K562 (cell line): ENCODE data around the gene VSIG10. TPM values are rescaled to one million over a fixed set of nuclear protein-coding genes. Genes with fewer than 3 reads are reported as not detected.
A peak's percentile ranks its signal among the peaks of the same experiment; 100 is the strongest.

Experiments used
- ATF7 ChIP-seq: fragments of 450-650 bp; IDR thresholded peaks from 2 replicates; pipeline ENCODE4 v1.7.1; 2014; ENCODE audit warnings: mild to moderate bottlenecking, moderate library complexity
- BHLHE40 ChIP-seq: IDR thresholded peaks from 2 replicates; pipeline ENCODE4 v1.6.1; 2011; ENCODE audit warnings: low read length, improper control_type of control experiment
- BRD9 ChIP-seq: fragments of 450-650 bp; IDR thresholded peaks from 2 replicates; pipeline ENCODE4 v1.6.1; 2018; ENCODE audit warnings: low read depth; ENCODE audit not compliant: partially characterized antibody
- CBX3 ChIP-seq, 2 experiments: IDR thresholded peaks; 1 replicate in 1 of 2; 2 replicates in 1 of 2; pipeline ENCODE4 v1.6.1; 2012; ENCODE audit warnings: inconsistent platforms in 2 of 2, low read length in 2 of 2, borderline replicate concordance in 1 of 2, control low read depth in 1 of 2
- CREB1 ChIP-seq, 2 experiments: sonication (generic) in 1 of 2; formaldehyde crosslinking in 1 of 2; IDR thresholded peaks; 2 replicates each; pipeline versions ENCODE4 v1.6.1 to v1.8.0; 2012 to 2022; ENCODE audit warnings: inconsistent platforms in 1 of 2, mild to moderate bottlenecking in 1 of 2, missing genetic modification reagents in 1 of 2, moderate library complexity in 1 of 2
- EP300 ChIP-seq: IDR thresholded peaks from 2 replicates; pipeline ENCODE4 v1.6.1; 2012; ENCODE audit warnings: low read length, improper control_type of control experiment
- ERF ChIP-seq: fragments of 450-650 bp; formaldehyde crosslinking; IDR thresholded peaks from 2 replicates; pipeline ENCODE4 v1.4.0; 2020; ENCODE audit warnings: mild to moderate bottlenecking, mixed read lengths
- GATAD2B ChIP-seq: fragments of 450-650 bp; IDR thresholded peaks from 2 replicates; pipeline ENCODE4 v1.6.1; 2017; ENCODE audit warnings: mild to moderate bottlenecking, borderline replicate concordance
- KLF1 ChIP-seq: fragments of 450-650 bp; IDR thresholded peaks from 2 replicates; pipeline ENCODE4 v1.6.1; 2016; ENCODE audit warnings: missing genetic modification characterization, missing compliant biosample characterization
- MIER1 ChIP-seq: fragments of 450-650 bp; IDR thresholded peaks from 2 replicates; pipeline ENCODE4 v1.6.1; 2016; ENCODE audit warnings: antibody characterized with exemption, mild to moderate bottlenecking, low read depth
- PKNOX1 ChIP-seq: fragments of 450-650 bp; IDR thresholded peaks from 2 replicates; pipeline ENCODE4 v1.6.1; 2016
- POLR2A ChIP-seq: fragments of 450-650 bp; conservative IDR thresholded peaks from 2 replicates; pipeline ENCODE4 v1.6.1; 2016
- SAFB ChIP-seq: fragments of 200-400 bp; formaldehyde crosslinking; IDR thresholded peaks from 2 replicates; pipeline ENCODE4 v1.6.1; 2017; ENCODE audit warnings: low read depth, low read length, borderline replicate concordance
- STAT5A ChIP-seq: IDR thresholded peaks from 2 replicates; pipeline ENCODE4 v1.6.1; 2012; ENCODE audit warnings: low read length, inconsistent platforms, borderline replicate concordance
- TBP ChIP-seq: optimal IDR thresholded peaks from 2 replicates; pipeline ENCODE3; 2011; ENCODE audit warnings: low read depth, low read length, improper control_type of control experiment
- TCF3 ChIP-seq: sonication (generic); formaldehyde crosslinking; IDR thresholded peaks from 2 replicates; pipeline ENCODE4 v1.4.0; 2020; ENCODE audit warnings: mild to moderate bottlenecking, missing genetic modification reagents
- USF1 ChIP-seq: sonication (generic); formaldehyde crosslinking; IDR thresholded peaks from 2 replicates; pipeline ENCODE4 v1.9.0; 2022; ENCODE audit warnings: mild to moderate bottlenecking, missing genetic modification reagents
- XRCC3 ChIP-seq: fragments of 450-650 bp; IDR thresholded peaks from 2 replicates; pipeline ENCODE4 v1.6.1; 2017; ENCODE audit warnings: mild to moderate bottlenecking, moderate library complexity
- ZC3H4 ChIP-seq: sonication (generic); formaldehyde crosslinking; IDR thresholded peaks from 2 replicates; pipeline ENCODE4 v1.9.0; 2021; ENCODE audit warnings: missing genetic modification reagents, borderline replicate concordance
- ZKSCAN1 ChIP-seq: fragments of 150-350 bp; IDR thresholded peaks from 2 replicates; pipeline ENCODE4 v1.6.1; 2016; ENCODE audit warnings: low read depth, low read length
- ZNF212 ChIP-seq: fragments of 450-650 bp; formaldehyde crosslinking; IDR thresholded peaks from 2 replicates; pipeline ENCODE4 v1.4.0; 2020; ENCODE audit warnings: mild to moderate bottlenecking
- ZNF263 ChIP-seq: sonication (generic); formaldehyde crosslinking; IDR thresholded peaks from 2 replicates; pipeline ENCODE4 v1.8.0; 2022; ENCODE audit warnings: mild to moderate bottlenecking, missing genetic modification reagents, borderline replicate concordance
- ZNF699 ChIP-seq: fragments of 250-450 bp; sonication (Bioruptor Pico); IDR thresholded peaks from 2 replicates; pipeline ENCODE4 v1.8.0; 2021; ENCODE audit warnings: mild to moderate bottlenecking, moderate library complexity; ENCODE audit not compliant: insufficient replicate concordance
- ZNF778 ChIP-seq: fragments of 450-650 bp; formaldehyde crosslinking; IDR thresholded peaks from 2 replicates; pipeline ENCODE4 v1.4.0; 2020; ENCODE audit warnings: mild to moderate bottlenecking, moderate library complexity
- polyA plus RNA-seq, 8 experiments: library from polyadenylated mRNA; depleted of rRNA in 4 of 8; stranded (reverse) in 5 of 8; unstranded in 3 of 8; fragments of >200 nt; fragmentation: Nextera tagmentation in 2 of 8; fragmentation: Illumina TruSeq in 1 of 8; extraction: Ambion mirVana in 2 of 8; extraction: Trizol in 1 of 8; gene quantifications; 2 replicates each; pipeline versions ENCODE4 v1.2.1 to v1.2.3, GENCODE V29; 2011 to 2014; ENCODE audit warnings: inconsistent platforms in 1 of 8, missing spikeins in 1 of 8
- total RNA-seq, 7 experiments: library from RNA; depleted of rRNA in 6 of 7; stranded (reverse); fragments of >200 nt in 6 of 7; fragmentation: Illumina TruSeq in 2 of 7; extraction: Trizol in 2 of 7; gene quantifications; 2 replicates each; pipeline versions ENCODE4 v1.2.1 to v1.2.3, GENCODE V29; 2011 to 2021; ENCODE audit warnings: low replicate concordance in 1 of 7
- TF ChIP-seq, protein P1 (sequence below): fragments of 250-450 bp; sonication (Bioruptor Pico); IDR thresholded peaks from 2 replicates; pipeline ENCODE4 v1.8.0; 2022; ENCODE audit warnings: moderate library complexity, mild to moderate bottlenecking, inconsistent platforms
- TF ChIP-seq, protein P2 (sequence below): fragments of 250-450 bp; sonication (Bioruptor Pico); IDR thresholded peaks from 2 replicates; pipeline ENCODE4 v1.5.0; 2020; ENCODE audit warnings: mild to moderate bottlenecking, borderline replicate concordance

Gene VSIG10
- total and polyA plus RNA-seq, 9 of the 15 experiments (the other 6 are each of a cell fraction or from before 2014, with no cell fraction given), result 4.1 to 8.8 (median 4.7) TPM

DNA sequence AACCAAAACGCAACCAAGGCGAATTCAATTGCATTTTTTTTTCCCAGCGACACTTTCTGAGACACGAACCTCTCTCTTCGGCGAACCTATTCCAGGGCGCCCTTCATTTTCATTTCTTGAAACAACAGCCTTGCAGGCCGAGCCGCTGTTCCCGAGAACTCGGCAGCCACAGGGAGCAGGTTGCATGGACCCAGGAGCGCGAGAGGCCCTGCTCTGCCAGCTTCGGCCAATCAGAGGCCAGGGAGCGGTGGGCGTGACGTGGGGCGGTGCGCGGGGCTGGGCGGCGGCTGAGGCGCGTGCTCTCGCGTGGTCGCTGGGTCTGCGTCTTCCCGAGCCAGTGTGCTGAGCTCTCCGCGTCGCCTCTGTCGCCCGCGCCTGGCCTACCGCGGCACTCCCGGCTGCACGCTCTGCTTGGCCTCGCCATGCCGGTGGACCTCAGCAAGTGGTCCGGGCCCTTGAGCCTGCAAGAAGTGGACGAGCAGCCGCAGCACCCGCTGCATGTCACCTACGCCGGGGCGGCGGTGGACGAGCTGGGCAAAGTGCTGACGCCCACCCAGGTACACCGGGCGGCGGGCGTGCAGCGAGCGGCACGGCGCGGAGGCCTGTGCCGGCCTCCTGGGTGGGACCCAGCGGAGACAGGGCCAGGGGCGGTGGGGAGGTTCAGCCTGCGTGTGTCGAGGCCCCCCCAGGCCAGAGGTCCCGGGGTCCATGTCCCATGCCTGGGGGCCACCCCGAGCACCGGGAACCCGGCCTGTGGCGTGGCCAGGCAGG lies 32.2 kb upstream of the VSIG10 start, which contains the start of gene PEBP1 (continued):
- TF ChIP-seq CREB1 (IDR thresholded peaks at IDR 0.05) (peak; percentile 73), CREB1 (CRISPR knock-in tag; IDR thresholded peaks at IDR 0.05) (peak; percentile 87), ERF (no peak), ZC3H4 (CRISPR knock-in tag) (no peak; the same call in 1 of the 2 replicates), STAT5A (no peak), ZNF699 (CRISPR knock-in tag) (no peak), GATAD2B (no peak), EP300 (no peak), USF1 (CRISPR knock-in tag) (peak; percentile 69), ZNF212 (no peak), ATF7 (peak; percentile 72), BHLHE40 (peak; percentile 75), ZKSCAN1 (no peak), SAFB (peak; percentile 91), POLR2A (peak; percentile 86), PKNOX1 (peak; percentile 50), CBX3 (IDR thresholded peaks at IDR 0.05; ENCODE audit: borderline replicate concordance in 1 of 2, low read length in 2 of 2) (no peak; a peak in 1 of 3 replicates), KLF1 (tag) (peak; percentile 57; the same call in 1 of the 2 replicates), TBP (peak; percentile 67), XRCC3 (no peak), ZNF263 (CRISPR knock-in tag) (peak; percentile 77), MIER1 (no peak), ZNF778 (CRISPR knock-in tag) (no peak), TCF3 (CRISPR knock-in tag) (no peak), BRD9 (no peak)
- TF ChIP-seq, protein P1, sequence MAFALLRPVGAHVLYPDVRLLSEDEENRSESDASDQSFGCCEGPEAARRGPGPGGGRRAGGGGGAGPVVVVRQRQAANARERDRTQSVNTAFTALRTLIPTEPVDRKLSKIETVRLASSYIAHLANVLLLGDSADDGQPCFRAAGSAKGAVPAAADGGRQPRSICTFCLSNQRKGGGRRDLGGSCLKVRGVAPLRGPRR, result no peak
- TF ChIP-seq, protein P2, sequence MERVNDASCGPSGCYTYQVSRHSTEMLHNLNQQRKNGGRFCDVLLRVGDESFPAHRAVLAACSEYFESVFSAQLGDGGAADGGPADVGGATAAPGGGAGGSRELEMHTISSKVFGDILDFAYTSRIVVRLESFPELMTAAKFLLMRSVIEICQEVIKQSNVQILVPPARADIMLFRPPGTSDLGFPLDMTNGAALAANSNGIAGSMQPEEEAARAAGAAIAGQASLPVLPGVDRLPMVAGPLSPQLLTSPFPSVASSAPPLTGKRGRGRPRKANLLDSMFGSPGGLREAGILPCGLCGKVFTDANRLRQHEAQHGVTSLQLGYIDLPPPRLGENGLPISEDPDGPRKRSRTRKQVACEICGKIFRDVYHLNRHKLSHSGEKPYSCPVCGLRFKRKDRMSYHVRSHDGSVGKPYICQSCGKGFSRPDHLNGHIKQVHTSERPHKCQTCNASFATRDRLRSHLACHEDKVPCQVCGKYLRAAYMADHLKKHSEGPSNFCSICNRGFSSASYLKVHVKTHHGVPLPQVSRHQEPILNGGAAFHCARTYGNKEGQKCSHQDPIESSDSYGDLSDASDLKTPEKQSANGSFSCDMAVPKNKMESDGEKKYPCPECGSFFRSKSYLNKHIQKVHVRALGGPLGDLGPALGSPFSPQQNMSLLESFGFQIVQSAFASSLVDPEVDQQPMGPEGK (CRISPR knock-in tag), result no peak
